Vagina (tissue), 2 donors: ENCODE data around the gene RPL18. TPM values are rescaled to one million over a fixed set of nuclear protein-coding genes. Genes with fewer than 3 reads are reported as not detected.

Experiments
- DNase-seq, 2 donors: peaks; one replicate each; pipeline ENCODE4 v3.0.0-alpha.2; 2017; ENCODE audit errors: extremely low spot score in 2 of 2
- H3K27ac ChIP-seq: fragments of 200-600 bp; sonication (generic); one replicate; pipeline ENCODE4 v1.5.1; 2019
- H3K27me3 ChIP-seq: fragments of 200-600 bp; sonication (generic); one replicate; pipeline ENCODE4 v1.5.1; 2019
- H3K36me3 ChIP-seq, 2 donors: fragments of 200-600 bp; sonication (generic); one replicate each; pipeline ENCODE4 v1.5.1; 2017 to 2019
- H3K4me1 ChIP-seq: fragments of 200-600 bp; sonication (generic); one replicate; pipeline ENCODE4 v1.5.1; 2019
- H3K4me3 ChIP-seq, 2 donors: fragments of 200-600 bp; sonication (generic); 1 replicate in 1 of 2; 2 replicates in 1 of 2; pipeline ENCODE4 v1.5.1; 2016 to 2019
- H3K9me3 ChIP-seq: fragments of 200-600 bp; sonication (generic); one replicate; pipeline ENCODE4 v1.5.1; 2019
- POLR2A ChIP-seq, 2 donors: fragments of 450-650 bp; IDR thresholded peaks; one replicate each; pipeline ENCODE4 v1.6.1; 2017; ENCODE audit warnings: antibody characterized with exemption in 2 of 2, mild to moderate bottlenecking in 2 of 2, moderate library complexity in 2 of 2
- POLR2AphosphoS5 ChIP-seq, 2 donors: sonication (generic); formaldehyde crosslinking; IDR thresholded peaks; one replicate each; pipeline ENCODE4 v1.9.0; 2017; ENCODE audit warnings: antibody characterized with exemption in 2 of 2, mild to moderate bottlenecking in 2 of 2, low read depth in 1 of 2; ENCODE audit not compliant: insufficient read depth in 1 of 2
- intact Hi-C: fragments of 100-400 bp; cut with DNase I; formaldehyde crosslinking; loops from one replicate; pipeline ENCODE4 v1.15.1; 2023
- total RNA-seq: library from RNA; depleted of rRNA; stranded (reverse); fragments of >200 nt; gene quantifications from one replicate; pipeline ENCODE4 v1.2.3, GENCODE V29; 2016
- TF ChIP-seq, protein P1 (sequence below), 3 experiments: fragments of 450-650 bp in 2 of 3; fragments of 200-600 bp in 1 of 3; sonication (generic) in 1 of 3; IDR thresholded peaks; one replicate each; pipeline ENCODE4 v1.5.1; 2017 to 2019; ENCODE audit warnings: antibody characterized with exemption in 3 of 3, mild to moderate bottlenecking in 2 of 3, moderate library complexity in 2 of 3

Gene RPL18
- total RNA-seq, 1 donor from 2014 or later: 2,346 TPM

DNA sequence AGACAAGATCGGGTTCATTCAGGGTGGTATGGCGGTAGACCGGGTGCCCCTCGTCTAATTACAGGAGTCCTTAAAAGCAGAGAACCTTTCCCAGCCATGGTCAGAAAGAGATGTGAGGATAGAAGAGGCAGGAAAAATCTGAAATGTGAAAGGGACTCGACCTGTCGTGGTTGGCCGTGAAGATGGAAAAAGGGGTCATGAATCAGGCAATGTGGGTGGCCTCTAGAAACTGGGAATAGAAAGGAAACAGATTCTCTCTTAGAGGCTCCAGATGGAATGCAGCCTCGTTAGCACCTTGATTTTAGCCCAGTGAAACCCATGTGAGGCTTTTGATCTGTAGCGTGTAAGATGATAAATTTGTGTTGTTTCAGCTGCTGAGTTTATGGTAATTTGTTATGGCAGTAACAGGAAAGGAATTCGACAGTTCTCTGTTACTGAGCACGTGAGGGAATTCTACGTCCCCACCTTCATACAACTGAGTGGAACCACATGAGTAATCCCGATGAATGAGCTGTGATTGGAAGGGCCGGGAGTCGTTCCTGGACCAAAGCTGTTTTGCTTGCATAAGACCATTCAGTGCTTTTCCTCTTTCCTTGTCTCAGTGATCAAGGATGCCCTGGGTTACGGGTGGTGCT lies 38.0 kb upstream of the RPL18 start:
- Histone ChIP-seq H3K4me1 (no peaks in the 10 kb centered on the region), H3K27ac (no peak overlapping the region), H3K4me3 (no peak overlapping the region), H3K9me3 (no peaks in the 10 kb centered on the region), H3K36me3 (no peaks in the 10 kb centered on the region), H3K27me3 (no peaks in the 10 kb centered on the region)
- intact Hi-C loops: no loop called here
- TF ChIP-seq POLR2A (IDR thresholded peaks at IDR 0.05) (no peak), POLR2AphosphoS5 (IDR thresholded peaks at IDR 0.05; ENCODE audit: insufficient read depth in 1 of 2, low read depth in 1 of 2) (no peak)
- TF ChIP-seq, protein P1, sequence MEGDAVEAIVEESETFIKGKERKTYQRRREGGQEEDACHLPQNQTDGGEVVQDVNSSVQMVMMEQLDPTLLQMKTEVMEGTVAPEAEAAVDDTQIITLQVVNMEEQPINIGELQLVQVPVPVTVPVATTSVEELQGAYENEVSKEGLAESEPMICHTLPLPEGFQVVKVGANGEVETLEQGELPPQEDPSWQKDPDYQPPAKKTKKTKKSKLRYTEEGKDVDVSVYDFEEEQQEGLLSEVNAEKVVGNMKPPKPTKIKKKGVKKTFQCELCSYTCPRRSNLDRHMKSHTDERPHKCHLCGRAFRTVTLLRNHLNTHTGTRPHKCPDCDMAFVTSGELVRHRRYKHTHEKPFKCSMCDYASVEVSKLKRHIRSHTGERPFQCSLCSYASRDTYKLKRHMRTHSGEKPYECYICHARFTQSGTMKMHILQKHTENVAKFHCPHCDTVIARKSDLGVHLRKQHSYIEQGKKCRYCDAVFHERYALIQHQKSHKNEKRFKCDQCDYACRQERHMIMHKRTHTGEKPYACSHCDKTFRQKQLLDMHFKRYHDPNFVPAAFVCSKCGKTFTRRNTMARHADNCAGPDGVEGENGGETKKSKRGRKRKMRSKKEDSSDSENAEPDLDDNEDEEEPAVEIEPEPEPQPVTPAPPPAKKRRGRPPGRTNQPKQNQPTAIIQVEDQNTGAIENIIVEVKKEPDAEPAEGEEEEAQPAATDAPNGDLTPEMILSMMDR (IDR thresholded peaks at IDR 0.05): no peak
- no peak for DNase-seq

DNA sequence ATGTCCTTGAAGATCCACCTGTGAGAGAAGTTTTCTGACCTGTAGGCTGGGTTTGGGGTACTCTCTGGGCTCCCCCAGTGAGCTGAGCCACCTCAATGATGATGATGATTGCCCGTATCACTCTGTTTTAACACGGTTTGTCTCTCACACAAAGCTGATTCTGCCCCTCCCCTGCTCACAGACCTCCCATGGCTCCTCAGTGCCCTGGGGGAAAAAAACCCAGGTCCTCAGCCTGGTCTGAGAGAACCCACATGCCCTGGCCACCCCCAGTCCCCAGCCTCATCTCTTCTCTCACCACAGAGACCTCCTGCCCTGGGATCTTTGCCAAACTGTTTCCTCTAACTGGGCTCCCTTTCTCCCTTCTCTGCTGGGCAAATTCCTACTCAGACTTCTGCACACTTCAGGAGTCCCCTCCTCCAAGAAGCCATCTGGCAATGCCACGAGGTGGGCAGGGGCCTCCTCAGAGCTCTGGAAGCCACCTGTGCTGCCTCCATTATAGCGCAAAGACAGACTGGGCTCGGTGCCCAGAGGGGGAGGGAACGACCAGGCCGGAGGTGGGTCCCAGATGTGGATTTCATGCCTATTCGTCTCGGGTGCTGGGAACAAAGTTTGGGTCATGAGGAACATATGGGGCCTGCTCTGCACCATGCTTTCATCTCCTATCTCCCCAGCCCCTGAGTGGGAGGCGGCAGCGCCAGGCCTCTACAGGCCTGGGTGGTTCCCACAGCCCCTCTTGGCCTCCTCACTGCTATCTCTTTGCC lies 35.5 kb upstream of the RPL18 start:
- TF ChIP-seq, protein P1 (IDR thresholded peaks at IDR 0.05): no peak
- TF ChIP-seq POLR2A (IDR thresholded peaks at IDR 0.05): no peak
- no peak for TF ChIP-seq POLR2AphosphoS5 (IDR thresholded peaks at IDR 0.05; ENCODE audit: insufficient read depth in 1 of 2, low read depth in 1 of 2)
- H3K27me3 ChIP-seq: no peaks in the 10 kb centered on the region
- no peaks in the 10 kb centered on the region for H3K9me3 ChIP-seq
- H3K27ac ChIP-seq: no peak overlapping the region
- H3K4me1 ChIP-seq: no peaks in the 10 kb centered on the region
- H3K36me3 ChIP-seq: no peaks in the 10 kb centered on the region
- no peak for DNase-seq
- H3K4me3 ChIP-seq: no peak overlapping the region
- intact Hi-C loops: no loop called here

DNA sequence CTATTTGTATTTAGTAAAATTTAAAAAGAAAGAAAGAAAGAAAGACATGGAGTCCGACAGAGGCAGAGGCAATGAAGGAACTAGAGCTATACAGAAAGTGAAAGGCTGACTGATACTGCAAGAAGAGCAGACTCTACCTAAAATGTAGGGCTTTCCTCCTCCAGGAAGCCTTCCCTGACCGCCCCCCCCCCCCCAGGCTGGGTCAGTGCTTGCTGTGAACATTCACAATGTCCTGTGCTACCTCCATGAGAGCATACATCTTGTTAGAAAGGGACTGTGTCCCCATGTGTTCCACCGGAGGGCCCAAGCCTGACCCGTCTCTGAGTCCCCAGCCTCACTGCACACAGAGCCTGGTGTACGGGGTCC lies 32.7 kb upstream of the RPL18 start:
- H3K36me3 ChIP-seq: no peaks in the 10 kb centered on the region
- H3K27me3 ChIP-seq: no peaks in the 10 kb centered on the region
- TF ChIP-seq POLR2AphosphoS5 (IDR thresholded peaks at IDR 0.05; ENCODE audit: insufficient read depth in 1 of 2, low read depth in 1 of 2) (no peak), POLR2A (IDR thresholded peaks at IDR 0.05) (no peak)
- TF ChIP-seq, protein P1 (IDR thresholded peaks at IDR 0.05): no peak
- intact Hi-C loops: no loop called here
- no peak overlapping the region for H3K27ac ChIP-seq
- no peaks in the 10 kb centered on the region for H3K4me1 ChIP-seq
- DNase-seq: no peak
- H3K4me3 ChIP-seq: no peak overlapping the region
- no peaks in the 10 kb centered on the region for H3K9me3 ChIP-seq

DNA sequence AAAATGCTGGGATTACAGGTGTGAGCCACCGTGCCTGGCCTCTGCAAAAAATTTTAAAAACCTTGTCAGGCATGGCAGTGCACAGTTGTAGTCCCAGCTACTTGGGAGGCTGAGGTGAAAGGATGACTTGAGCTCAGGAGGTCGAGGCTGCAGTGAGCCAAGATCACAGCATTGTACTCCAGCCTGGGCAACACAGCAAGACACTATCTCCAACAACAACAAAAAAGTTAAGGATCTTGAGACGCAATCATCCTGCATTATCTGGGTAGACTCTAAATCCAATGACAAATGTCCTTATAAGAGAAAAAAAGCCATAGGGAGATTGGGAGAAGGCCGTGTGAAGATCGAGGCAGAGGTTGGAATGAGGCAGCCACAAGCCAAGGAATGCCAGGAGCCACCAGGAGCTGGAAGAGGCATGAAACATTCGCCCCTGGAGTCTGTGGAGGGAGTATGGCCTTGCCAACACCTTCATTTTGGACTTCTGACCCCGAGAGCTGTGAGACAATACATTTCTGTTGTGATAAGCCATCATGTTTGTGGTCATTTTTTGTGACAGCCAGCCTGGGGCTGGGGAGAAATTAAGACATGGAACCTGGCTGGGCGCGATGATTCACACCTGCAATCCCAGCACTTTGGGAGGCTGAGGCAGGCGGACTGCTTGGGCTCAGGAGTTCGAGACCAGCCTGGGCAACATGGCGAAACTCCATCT lies 32.1 kb upstream of the RPL18 start:
- no peak for DNase-seq
- intact Hi-C loops: no loop called here
- TF ChIP-seq POLR2A (IDR thresholded peaks at IDR 0.05) (no peak), POLR2AphosphoS5 (IDR thresholded peaks at IDR 0.05; ENCODE audit: insufficient read depth in 1 of 2, low read depth in 1 of 2) (no peak)
- TF ChIP-seq, protein P1 (IDR thresholded peaks at IDR 0.05): no peak

More for the DNA sequence above, 32.1 kb upstream of the RPL18 start:
- Histone ChIP-seq H3K36me3 (no peaks in the 10 kb centered on the region), H3K9me3 (no peaks in the 10 kb centered on the region), H3K27me3 (no peaks in the 10 kb centered on the region), H3K4me1 (no peaks in the 10 kb centered on the region), H3K4me3 (no peak overlapping the region), H3K27ac (no peak overlapping the region)
